ENCODE results near the gene KLHDC8A. TPM values are rescaled to one million over a fixed set of nuclear protein-coding genes. Genes with fewer than 3 reads are reported as not detected.
A peak's percentile ranks its signal among the peaks of the same experiment; 100 is the strongest.

Gene KLHDC8A
- total and polyA plus RNA-seq, 2 of the 13 experiments (the other 11 are each of a cell fraction or from before 2014, with no cell fraction given): not detected

GRCh38 chr1:205301205-205301821, 55.4 kb downstream of the KLHDC8A start (continued):
- TF ChIP-seq KLF12 (CRISPR knock-in tag; IDR thresholded peaks at IDR 0.05; ENCODE audit: borderline replicate concordance) (no peak), PRDM4 (CRISPR knock-in tag; IDR thresholded peaks at IDR 0.05; ENCODE audit: borderline replicate concordance) (no peak), RORA (CRISPR knock-in tag; IDR thresholded peaks at IDR 0.05) (no peak), SRY (CRISPR knock-in tag; IDR thresholded peaks at IDR 0.05) (no peak), ZNF30 (CRISPR knock-in tag; IDR thresholded peaks at IDR 0.05) (no peak), AKAP8 (CRISPR knock-in tag; IDR thresholded peaks at IDR 0.05) (no peak), ELF1 (CRISPR knock-in tag; IDR thresholded peaks at IDR 0.05) (no peak), KLF6 (CRISPR knock-in tag; IDR thresholded peaks at IDR 0.05) (no peak), ZNF776 (CRISPR knock-in tag; IDR thresholded peaks at IDR 0.05) (no peak), ZSCAN20 (CRISPR knock-in tag; IDR thresholded peaks at IDR 0.05; ENCODE audit: borderline replicate concordance) (0 out of 2 replicates have a peak, but pooled peaks have one; percentile 49), NKX3-1 (CRISPR knock-in tag; IDR thresholded peaks at IDR 0.05) (no peak), MYPOP (CRISPR knock-in tag; IDR thresholded peaks at IDR 0.05) (peak; percentile 70; the same call in 1 of the 2 replicates), HNF4G (IDR thresholded peaks at IDR 0.05; ENCODE audit: borderline replicate concordance, low read depth, low read length) (peak; percentile 63; the same call in 1 of the 2 replicates), HNF4G (CRISPR knock-in tag; IDR thresholded peaks at IDR 0.05; ENCODE audit: borderline replicate concordance, low read depth) (no peak), SAP130 (CRISPR knock-in tag; IDR thresholded peaks at IDR 0.05; ENCODE audit: low read depth) (peak; percentile 80), MLXIP (CRISPR knock-in tag; IDR thresholded peaks at IDR 0.05; ENCODE audit: borderline replicate concordance) (no peak), NFATC3 (CRISPR knock-in tag; IDR thresholded peaks at IDR 0.05) (no peak), PHF5A (CRISPR knock-in tag; IDR thresholded peaks at IDR 0.05; ENCODE audit: low read depth, unreplicated experiment) (no peak), GATAD2A (CRISPR knock-in tag; IDR thresholded peaks at IDR 0.05) (peak; percentile 79), MTA1 (CRISPR knock-in tag; IDR thresholded peaks at IDR 0.05; ENCODE audit: borderline replicate concordance) (peak; percentile 79; the same call in 1 of the 2 replicates)
- TF ChIP-seq, protein P1, sequence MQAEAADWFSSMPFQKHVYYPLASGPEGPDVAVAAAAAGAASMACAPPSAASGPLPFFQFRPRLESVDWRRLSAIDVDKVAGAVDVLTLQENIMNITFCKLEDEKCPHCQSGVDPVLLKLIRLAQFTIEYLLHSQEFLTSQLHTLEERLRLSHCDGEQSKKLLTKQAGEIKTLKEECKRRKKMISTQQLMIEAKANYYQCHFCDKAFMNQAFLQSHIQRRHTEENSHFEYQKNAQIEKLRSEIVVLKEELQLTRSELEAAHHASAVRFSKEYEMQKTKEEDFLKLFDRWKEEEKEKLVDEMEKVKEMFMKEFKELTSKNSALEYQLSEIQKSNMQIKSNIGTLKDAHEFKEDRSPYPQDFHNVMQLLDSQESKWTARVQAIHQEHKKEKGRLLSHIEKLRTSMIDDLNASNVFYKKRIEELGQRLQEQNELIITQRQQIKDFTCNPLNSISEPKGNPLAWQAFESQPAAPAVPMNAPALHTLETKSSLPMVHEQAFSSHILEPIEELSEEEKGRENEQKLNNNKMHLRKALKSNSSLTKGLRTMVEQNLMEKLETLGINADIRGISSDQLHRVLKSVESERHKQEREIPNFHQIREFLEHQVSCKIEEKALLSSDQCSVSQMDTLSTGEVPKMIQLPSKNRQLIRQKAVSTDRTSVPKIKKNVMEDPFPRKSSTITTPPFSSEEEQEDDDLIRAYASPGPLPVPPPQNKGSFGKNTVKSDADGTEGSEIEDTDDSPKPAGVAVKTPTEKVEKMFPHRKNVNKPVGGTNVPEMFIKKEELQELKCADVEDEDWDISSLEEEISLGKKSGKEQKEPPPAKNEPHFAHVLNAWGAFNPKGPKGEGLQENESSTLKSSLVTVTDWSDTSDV (CRISPR knock-in tag; IDR thresholded peaks at IDR 0.05): no peak

All from HepG2 (cell line).